WTC11 (cell line): Measurements from ENCODE around the gene TCF15. TPM values are rescaled to one million over a fixed set of nuclear protein-coding genes. Genes with fewer than 3 reads are reported as not detected.

Experiments
- ELF4 ChIP-seq: sonication (generic); formaldehyde crosslinking; IDR thresholded peaks from 2 replicates; pipeline ENCODE4 v1.8.1; 2022; ENCODE audit warnings: low read depth, mild to moderate bottlenecking, moderate library complexity, missing genetic modification reagents
- EMX1 ChIP-seq: fragments of 250-450 bp; sonication (Bioruptor Pico); IDR thresholded peaks from 2 replicates; pipeline ENCODE4 v1.8.0; 2021; ENCODE audit warnings: mild to moderate bottlenecking
- MXD4 ChIP-seq: fragments of 250-450 bp; sonication (Bioruptor Pico); IDR thresholded peaks from 2 replicates; pipeline ENCODE4 v1.8.0; 2021; ENCODE audit warnings: mild to moderate bottlenecking, moderate library complexity, borderline replicate concordance
- RELA ChIP-seq: sonication (generic); formaldehyde crosslinking; IDR thresholded peaks from 2 replicates; pipeline ENCODE4 v1.8.1; 2022; ENCODE audit warnings: missing genetic modification reagents, mild to moderate bottlenecking, borderline replicate concordance
- RORB ChIP-seq: fragments of 250-450 bp; sonication (Bioruptor Pico); IDR thresholded peaks from 2 replicates; pipeline ENCODE4 v1.9.0; 2021; ENCODE audit warnings: mild to moderate bottlenecking
- ZNF219 ChIP-seq: sonication (generic); formaldehyde crosslinking; IDR thresholded peaks from 2 replicates; pipeline ENCODE4 v1.8.0; 2023; ENCODE audit warnings: missing genetic modification reagents, mild to moderate bottlenecking, borderline replicate concordance
- ZNF232 ChIP-seq: sonication (generic); formaldehyde crosslinking; IDR thresholded peaks from 2 replicates; pipeline ENCODE4 v1.8.0; 2022; ENCODE audit warnings: mild to moderate bottlenecking, missing genetic modification reagents
- ZNF317 ChIP-seq: sonication (generic); formaldehyde crosslinking; IDR thresholded peaks from 2 replicates; pipeline ENCODE4 v1.8.1; 2023; ENCODE audit warnings: low read depth, mild to moderate bottlenecking, moderate library complexity, missing genetic modification reagents, borderline replicate concordance
- ZNF423 ChIP-seq: fragments of 250-450 bp; sonication (Bioruptor Pico); IDR thresholded peaks from 2 replicates; pipeline ENCODE4 v2.1.2; 2022; ENCODE audit warnings: mild to moderate bottlenecking, moderate library complexity
- total RNA-seq: library from RNA; stranded (reverse); gene quantifications from 3 replicates; pipeline ENCODE4 v1.2.3, GENCODE V29; 2021
- TF ChIP-seq, protein P1 (sequence below): sonication (generic); formaldehyde crosslinking; IDR thresholded peaks from 2 replicates; pipeline ENCODE4 v1.8.0; 2022; ENCODE audit warnings: mild to moderate bottlenecking, missing genetic modification reagents
- TF ChIP-seq, protein P2 (sequence below): sonication (generic); formaldehyde crosslinking; IDR thresholded peaks from 2 replicates; pipeline ENCODE4 v1.8.0; 2023; ENCODE audit warnings: missing genetic modification reagents
- TF ChIP-seq, protein P3 (sequence below): sonication (generic); formaldehyde crosslinking; IDR thresholded peaks from 2 replicates; pipeline ENCODE4 v1.8.1; 2022; ENCODE audit warnings: missing genetic modification reagents, borderline replicate concordance
- TF ChIP-seq, protein P4 (sequence below): sonication (generic); formaldehyde crosslinking; IDR thresholded peaks from 2 replicates; pipeline ENCODE4 v1.8.1; 2022; ENCODE audit warnings: mild to moderate bottlenecking, missing genetic modification reagents, moderate library complexity, borderline replicate concordance
- TF ChIP-seq, protein P5 (sequence below): sonication (generic); formaldehyde crosslinking; IDR thresholded peaks from 2 replicates; pipeline ENCODE4 v1.8.1; 2022; ENCODE audit warnings: low read depth, mild to moderate bottlenecking, moderate library complexity, missing genetic modification reagents, borderline replicate concordance
- TF ChIP-seq, protein P6 (sequence below): fragments of 250-450 bp; sonication (Bioruptor Pico); IDR thresholded peaks from 2 replicates; pipeline ENCODE4 v1.9.0; 2021; ENCODE audit warnings: moderate library complexity, mild to moderate bottlenecking, inconsistent platforms, borderline replicate concordance
- TF ChIP-seq, protein P7 (sequence below): sonication (generic); formaldehyde crosslinking; conservative IDR thresholded peaks from 2 replicates; pipeline ENCODE4 v1.8.1; 2023; ENCODE audit warnings: mild to moderate bottlenecking, low read depth, missing genetic modification reagents, moderate library complexity
- TF ChIP-seq, protein P8 (sequence below): sonication (generic); formaldehyde crosslinking; IDR thresholded peaks from 2 replicates; pipeline ENCODE4 v1.8.1; 2023; ENCODE audit warnings: mild to moderate bottlenecking, missing genetic modification reagents
- TF ChIP-seq, protein P9 (sequence below): sonication (generic); formaldehyde crosslinking; IDR thresholded peaks from 2 replicates; pipeline ENCODE4 v1.8.0; 2022; ENCODE audit warnings: mild to moderate bottlenecking, missing genetic modification reagents
- TF ChIP-seq, protein P10 (sequence below): fragments of 250-450 bp; sonication (Bioruptor Pico); IDR thresholded peaks from 2 replicates; pipeline ENCODE4 v1.9.0; 2021; ENCODE audit warnings: mild to moderate bottlenecking
- TF ChIP-seq, protein P11 (sequence below): sonication (generic); formaldehyde crosslinking; IDR thresholded peaks from 2 replicates; pipeline ENCODE4 v1.8.0; 2022; ENCODE audit warnings: mild to moderate bottlenecking, missing genetic modification reagents

Gene TCF15
- total RNA-seq, 1 experiment from 2014 or later = 3.8 TPM

DNA sequence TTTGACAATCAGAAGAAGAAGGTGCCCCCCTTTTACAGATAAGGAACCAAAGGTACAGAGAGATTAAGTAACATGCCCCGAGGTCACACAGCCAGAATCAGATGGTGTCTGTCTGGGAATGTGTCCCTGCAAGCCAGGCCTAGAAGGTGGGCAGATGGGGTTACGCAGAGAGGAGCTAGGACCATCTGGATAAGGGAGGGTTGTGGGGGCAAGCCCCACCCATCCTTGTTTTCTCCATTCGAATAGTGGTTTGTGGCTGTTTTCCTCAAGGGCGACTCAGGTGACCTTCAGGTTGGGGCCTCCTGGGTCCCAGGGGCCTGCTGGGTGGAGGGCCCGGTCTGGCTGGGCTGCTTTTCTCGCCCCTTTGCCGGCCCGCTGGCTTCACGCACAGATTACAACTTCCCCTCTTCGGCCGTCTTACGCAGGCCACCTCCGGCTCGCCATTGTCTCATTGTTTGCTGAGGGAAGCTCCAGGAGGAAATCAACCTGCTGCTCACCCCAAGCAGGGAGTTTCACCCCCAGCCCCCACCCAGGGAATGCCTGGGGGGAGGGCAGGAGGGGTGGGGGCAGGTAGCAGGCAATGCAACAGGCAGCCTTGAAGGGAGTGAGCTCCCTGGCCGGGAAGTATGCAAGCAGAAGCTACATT lies 35.7 kb downstream of the TCF15 start (continued):
- TF ChIP-seq, protein P1, sequence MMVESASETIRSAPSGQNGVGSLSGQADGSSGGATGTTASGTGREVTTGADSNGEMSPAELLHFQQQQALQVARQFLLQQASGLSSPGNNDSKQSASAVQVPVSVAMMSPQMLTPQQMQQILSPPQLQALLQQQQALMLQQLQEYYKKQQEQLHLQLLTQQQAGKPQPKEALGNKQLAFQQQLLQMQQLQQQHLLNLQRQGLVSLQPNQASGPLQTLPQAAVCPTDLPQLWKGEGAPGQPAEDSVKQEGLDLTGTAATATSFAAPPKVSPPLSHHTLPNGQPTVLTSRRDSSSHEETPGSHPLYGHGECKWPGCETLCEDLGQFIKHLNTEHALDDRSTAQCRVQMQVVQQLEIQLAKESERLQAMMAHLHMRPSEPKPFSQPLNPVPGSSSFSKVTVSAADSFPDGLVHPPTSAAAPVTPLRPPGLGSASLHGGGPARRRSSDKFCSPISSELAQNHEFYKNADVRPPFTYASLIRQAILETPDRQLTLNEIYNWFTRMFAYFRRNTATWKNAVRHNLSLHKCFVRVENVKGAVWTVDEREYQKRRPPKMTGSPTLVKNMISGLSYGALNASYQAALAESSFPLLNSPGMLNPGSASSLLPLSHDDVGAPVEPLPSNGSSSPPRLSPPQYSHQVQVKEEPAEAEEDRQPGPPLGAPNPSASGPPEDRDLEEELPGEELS = peak; percentile 79; the same call in 1 of the 2 replicates
- TF ChIP-seq, protein P2, sequence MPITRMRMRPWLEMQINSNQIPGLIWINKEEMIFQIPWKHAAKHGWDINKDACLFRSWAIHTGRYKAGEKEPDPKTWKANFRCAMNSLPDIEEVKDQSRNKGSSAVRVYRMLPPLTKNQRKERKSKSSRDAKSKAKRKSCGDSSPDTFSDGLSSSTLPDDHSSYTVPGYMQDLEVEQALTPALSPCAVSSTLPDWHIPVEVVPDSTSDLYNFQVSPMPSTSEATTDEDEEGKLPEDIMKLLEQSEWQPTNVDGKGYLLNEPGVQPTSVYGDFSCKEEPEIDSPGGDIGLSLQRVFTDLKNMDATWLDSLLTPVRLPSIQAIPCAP (CRISPR knock-in tag) = no peak
- TF ChIP-seq, protein P3, sequence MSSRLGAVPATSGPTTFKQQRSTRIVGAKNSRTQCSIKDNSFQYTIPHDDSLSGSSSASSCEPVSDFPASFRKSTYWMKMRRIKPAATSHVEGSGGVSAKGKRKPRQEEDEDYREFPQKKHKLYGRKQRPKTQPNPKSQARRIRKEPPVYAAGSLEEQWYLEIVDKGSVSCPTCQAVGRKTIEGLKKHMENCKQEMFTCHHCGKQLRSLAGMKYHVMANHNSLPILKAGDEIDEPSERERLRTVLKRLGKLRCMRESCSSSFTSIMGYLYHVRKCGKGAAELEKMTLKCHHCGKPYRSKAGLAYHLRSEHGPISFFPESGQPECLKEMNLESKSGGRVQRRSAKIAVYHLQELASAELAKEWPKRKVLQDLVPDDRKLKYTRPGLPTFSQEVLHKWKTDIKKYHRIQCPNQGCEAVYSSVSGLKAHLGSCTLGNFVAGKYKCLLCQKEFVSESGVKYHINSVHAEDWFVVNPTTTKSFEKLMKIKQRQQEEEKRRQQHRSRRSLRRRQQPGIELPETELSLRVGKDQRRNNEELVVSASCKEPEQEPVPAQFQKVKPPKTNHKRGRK = no peak
- TF ChIP-seq ZNF219 (CRISPR knock-in tag) (no peak), RORB (CRISPR knock-in tag) (no peak), ZNF317 (CRISPR knock-in tag) (no peak), RELA (no peak), EMX1 (CRISPR knock-in tag) (no peak), ZNF423 (CRISPR knock-in tag) (peak; percentile 85), ZNF232 (CRISPR knock-in tag) (no peak), ELF4 (CRISPR knock-in tag) (no peak), MXD4 (CRISPR knock-in tag) (no peak)
- TF ChIP-seq, protein P4, sequence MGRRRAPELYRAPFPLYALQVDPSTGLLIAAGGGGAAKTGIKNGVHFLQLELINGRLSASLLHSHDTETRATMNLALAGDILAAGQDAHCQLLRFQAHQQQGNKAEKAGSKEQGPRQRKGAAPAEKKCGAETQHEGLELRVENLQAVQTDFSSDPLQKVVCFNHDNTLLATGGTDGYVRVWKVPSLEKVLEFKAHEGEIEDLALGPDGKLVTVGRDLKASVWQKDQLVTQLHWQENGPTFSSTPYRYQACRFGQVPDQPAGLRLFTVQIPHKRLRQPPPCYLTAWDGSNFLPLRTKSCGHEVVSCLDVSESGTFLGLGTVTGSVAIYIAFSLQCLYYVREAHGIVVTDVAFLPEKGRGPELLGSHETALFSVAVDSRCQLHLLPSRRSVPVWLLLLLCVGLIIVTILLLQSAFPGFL = no peak
- TF ChIP-seq, protein P5, sequence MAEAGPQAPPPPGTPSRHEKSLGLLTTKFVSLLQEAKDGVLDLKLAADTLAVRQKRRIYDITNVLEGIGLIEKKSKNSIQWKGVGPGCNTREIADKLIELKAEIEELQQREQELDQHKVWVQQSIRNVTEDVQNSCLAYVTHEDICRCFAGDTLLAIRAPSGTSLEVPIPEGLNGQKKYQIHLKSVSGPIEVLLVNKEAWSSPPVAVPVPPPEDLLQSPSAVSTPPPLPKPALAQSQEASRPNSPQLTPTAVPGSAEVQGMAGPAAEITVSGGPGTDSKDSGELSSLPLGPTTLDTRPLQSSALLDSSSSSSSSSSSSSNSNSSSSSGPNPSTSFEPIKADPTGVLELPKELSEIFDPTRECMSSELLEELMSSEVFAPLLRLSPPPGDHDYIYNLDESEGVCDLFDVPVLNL (CRISPR knock-in tag) = no peak
- TF ChIP-seq, protein P6, sequence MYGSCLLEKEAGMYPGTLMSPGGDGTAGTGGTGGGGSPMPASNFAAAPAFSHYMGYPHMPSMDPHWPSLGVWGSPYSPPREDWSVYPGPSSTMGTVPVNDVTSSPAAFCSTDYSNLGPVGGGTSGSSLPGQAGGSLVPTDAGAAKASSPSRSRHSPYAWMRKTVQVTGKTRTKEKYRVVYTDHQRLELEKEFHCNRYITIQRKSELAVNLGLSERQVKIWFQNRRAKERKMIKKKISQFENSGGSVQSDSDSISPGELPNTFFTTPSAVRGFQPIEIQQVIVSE = no peak
- TF ChIP-seq, protein P7, sequence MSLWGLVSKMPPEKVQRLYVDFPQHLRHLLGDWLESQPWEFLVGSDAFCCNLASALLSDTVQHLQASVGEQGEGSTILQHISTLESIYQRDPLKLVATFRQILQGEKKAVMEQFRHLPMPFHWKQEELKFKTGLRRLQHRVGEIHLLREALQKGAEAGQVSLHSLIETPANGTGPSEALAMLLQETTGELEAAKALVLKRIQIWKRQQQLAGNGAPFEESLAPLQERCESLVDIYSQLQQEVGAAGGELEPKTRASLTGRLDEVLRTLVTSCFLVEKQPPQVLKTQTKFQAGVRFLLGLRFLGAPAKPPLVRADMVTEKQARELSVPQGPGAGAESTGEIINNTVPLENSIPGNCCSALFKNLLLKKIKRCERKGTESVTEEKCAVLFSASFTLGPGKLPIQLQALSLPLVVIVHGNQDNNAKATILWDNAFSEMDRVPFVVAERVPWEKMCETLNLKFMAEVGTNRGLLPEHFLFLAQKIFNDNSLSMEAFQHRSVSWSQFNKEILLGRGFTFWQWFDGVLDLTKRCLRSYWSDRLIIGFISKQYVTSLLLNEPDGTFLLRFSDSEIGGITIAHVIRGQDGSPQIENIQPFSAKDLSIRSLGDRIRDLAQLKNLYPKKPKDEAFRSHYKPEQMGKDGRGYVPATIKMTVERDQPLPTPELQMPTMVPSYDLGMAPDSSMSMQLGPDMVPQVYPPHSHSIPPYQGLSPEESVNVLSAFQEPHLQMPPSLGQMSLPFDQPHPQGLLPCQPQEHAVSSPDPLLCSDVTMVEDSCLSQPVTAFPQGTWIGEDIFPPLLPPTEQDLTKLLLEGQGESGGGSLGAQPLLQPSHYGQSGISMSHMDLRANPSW = no peak
- TF ChIP-seq, protein P8, sequence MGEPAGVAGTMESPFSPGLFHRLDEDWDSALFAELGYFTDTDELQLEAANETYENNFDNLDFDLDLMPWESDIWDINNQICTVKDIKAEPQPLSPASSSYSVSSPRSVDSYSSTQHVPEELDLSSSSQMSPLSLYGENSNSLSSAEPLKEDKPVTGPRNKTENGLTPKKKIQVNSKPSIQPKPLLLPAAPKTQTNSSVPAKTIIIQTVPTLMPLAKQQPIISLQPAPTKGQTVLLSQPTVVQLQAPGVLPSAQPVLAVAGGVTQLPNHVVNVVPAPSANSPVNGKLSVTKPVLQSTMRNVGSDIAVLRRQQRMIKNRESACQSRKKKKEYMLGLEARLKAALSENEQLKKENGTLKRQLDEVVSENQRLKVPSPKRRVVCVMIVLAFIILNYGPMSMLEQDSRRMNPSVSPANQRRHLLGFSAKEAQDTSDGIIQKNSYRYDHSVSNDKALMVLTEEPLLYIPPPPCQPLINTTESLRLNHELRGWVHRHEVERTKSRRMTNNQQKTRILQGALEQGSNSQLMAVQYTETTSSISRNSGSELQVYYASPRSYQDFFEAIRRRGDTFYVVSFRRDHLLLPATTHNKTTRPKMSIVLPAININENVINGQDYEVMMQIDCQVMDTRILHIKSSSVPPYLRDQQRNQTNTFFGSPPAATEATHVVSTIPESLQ (CRISPR knock-in tag) = no peak
- TF ChIP-seq, protein P9, sequence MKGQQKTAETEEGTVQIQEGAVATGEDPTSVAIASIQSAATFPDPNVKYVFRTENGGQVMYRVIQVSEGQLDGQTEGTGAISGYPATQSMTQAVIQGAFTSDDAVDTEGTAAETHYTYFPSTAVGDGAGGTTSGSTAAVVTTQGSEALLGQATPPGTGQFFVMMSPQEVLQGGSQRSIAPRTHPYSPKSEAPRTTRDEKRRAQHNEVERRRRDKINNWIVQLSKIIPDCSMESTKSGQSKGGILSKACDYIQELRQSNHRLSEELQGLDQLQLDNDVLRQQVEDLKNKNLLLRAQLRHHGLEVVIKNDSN (CRISPR knock-in tag) = no peak
- TF ChIP-seq, protein P10, sequence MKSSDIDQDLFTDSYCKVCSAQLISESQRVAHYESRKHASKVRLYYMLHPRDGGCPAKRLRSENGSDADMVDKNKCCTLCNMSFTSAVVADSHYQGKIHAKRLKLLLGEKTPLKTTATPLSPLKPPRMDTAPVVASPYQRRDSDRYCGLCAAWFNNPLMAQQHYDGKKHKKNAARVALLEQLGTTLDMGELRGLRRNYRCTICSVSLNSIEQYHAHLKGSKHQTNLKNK (CRISPR knock-in tag) = no peak
- TF ChIP-seq, protein P11, sequence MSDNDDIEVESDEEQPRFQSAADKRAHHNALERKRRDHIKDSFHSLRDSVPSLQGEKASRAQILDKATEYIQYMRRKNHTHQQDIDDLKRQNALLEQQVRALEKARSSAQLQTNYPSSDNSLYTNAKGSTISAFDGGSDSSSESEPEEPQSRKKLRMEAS (CRISPR knock-in tag) = peak; percentile 21; the same call in 1 of the 2 replicates
